Stimulated activated CD4-positive, alpha-beta T cell treated with anti-CD3 and anti-CD28 coated beads, TNF-alpha, amount 100 ng/mL, for 4 hours (primary cell): ENCODE results near the gene MYADM.
"Not testable (repeated sequence)": the region's sequence is repeated elsewhere in the genome, so short reads cannot be mapped to it uniquely, and the experiment has no call there.

Source experiments
- DNase-seq, 3 experiments: peaks; one replicate each; pipeline ENCODE4 v3.0.0-alpha.2; 2020; ENCODE audit warnings: low read depth in 3 of 3

The MYADM gene, protein sequence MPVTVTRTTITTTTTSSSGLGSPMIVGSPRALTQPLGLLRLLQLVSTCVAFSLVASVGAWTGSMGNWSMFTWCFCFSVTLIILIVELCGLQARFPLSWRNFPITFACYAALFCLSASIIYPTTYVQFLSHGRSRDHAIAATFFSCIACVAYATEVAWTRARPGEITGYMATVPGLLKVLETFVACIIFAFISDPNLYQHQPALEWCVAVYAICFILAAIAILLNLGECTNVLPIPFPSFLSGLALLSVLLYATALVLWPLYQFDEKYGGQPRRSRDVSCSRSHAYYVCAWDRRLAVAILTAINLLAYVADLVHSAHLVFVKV

DNA sequence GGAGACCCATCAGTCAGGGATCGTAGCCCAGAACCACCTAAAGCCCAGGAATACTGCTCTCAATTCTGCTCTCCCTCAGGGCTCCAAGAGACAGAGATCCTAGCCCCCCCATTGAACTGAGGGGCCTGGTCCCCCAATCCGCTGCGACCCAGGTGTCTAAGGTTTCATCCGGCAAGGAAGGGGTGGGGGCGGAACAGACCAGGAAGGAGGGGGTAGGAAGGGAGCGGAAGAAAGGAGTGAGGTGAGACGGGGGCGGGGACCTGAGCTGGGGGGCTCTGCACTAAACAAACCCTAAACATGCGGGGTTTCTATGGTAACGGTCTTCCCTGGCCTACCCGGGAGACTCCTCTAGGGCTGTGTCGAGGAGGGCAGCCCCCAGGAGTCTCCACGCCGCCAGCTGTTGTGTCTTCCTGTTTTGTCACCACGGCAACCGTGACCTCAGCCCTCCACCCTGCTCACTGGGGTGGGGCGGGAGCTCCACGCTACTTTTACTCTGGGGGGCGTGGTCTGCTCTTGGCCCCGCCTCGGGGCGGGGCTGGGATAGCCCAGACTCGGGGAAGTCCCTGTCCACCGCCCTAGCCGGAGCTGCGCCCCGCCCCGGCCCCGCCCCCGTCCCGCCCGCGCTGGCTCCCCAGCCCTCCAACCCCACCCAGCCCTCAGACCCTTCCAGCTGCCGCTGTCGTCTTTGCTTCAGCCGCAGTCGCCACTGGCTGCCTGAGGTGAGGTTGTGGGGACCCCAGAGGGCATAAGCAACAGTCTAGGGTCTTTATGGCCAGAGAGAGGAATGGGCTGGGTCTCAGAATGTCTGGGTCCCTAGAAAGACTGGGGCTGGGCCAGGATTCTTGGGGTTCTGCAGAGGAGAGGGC lies at the start of gene MYADM:
Gene MYADM (plus strand): TSS at position 659 of the 866 bp plus-strand sequence. CDS start 5,647 bp downstream, outside the sequence.
- DNase-seq, result peak; percentile 94 to 99 (median 99)

DNA sequence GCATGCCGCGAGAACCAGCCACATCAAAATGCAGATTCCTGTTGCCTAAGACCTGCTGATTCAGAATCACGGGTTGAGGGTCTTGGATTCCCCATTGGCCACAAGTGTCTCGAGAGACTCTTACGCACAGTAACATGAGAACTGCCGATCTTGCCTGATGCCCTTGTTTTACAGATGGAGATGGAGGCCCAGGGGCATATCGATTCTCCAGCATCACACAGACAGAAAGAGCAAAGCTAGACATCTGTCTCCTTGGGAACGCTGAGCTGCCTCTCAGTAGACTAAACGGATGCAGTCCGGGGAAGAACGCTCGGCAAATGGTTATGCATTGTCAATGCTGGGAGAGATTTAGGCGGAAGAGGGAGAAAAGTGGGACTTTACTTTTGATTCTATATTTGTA lies 48.9 kb upstream of the MYADM start:
- no peak for DNase-seq

DNA sequence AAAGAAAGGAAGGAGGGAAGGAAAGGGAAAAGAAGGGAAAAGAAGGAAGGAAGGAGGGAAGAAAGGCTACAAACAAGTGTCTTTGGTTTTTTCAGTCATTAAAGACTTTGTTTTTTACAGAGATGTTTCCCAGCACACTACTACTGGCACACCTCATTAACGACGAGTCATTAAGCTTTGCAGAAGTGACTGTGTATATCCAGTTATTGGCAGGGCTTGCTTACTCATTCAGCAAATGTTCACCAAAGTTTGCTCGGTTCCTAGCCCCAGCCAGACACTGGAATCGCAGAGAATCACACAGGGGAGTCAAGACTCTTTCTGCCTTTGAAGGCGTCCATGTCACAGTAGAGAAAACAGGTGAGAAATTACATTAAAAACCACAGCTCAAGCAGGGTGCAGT lies 47.8 kb upstream of the MYADM start:
- no peak for DNase-seq

DNA sequence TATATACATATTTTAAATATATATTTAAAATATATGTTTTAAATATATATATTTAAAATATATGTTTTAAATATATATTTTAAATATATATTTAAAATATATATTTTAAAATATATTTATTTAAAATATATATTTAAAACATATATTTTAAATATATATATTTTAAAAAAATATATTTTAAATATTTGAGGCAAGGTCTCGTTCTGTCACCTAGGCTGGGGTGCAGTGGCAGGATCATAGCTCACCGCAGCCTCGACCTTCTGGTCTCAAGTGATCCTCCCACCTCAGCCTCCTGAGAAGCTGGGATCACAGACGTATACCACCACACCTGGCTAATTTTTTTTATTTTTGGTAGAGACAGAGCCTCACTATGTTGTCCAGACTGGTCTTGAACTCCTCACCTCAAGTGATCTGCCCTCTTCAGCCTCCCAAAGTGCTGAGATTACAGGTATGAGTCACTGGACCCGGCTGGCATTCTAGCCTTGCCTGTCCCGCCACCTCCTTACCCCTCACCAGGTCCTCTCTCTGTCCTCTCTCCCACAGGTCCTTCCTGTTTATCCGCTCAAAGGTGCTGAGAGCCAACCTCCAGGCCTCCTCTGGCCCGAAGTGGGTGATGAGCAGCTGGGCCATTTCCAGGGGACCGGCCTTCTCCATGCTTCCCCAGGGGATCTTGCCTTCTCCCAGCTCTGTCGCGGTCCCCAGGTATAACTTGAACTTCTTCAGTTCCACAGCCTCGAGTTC lies 44.1 kb upstream of the MYADM start:
- DNase-seq, result no peak

DNA sequence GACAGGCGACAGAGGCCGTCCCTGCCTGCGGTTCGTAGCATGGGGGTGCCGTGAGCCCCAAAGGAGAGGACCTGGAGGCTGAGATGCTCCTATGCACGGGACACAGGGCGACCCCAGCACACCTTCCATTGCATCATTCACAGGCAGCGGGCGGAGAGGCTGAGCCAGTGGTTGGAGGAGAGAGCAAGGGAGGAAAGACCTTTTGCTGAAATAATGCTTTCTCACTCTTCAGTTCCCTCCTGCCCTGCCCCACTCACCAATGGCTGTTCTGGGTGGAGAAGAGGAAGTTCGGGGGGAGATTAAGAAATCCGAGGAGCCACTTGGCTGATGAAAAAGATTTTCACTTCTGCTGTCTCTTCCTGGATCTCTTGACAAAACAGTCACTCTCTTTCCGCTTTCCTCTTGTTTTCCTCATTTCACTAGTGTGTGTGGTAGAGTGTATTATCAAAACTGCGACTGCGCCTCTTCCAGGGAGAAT lies 43.5 kb upstream of the MYADM start, which contains the start of gene NLRP12:
Gene NLRP12 (minus strand): TSS at position 181 of the 478 bp plus-strand sequence. CDS start 140 bp downstream, at position 41.
- DNase-seq, result no peak

DNA sequence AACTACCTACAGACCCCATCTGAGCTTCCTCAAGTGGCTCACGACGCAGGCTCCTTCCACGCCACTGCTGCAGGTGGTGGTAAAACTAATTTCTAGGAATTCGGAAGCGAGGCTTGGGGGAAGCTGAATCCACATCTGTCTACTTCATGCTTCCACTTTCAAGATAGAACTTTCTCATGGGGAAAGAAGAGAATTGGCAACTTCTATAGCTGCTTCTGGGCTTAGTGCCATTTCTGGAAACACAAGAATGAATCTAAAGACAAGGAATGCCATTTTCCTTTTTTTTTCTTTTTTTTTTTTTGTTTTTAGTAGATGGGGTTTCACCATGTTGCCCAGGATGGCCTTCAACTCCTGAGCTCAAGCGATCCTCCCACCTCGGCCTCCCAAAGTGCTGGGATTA lies 40.8 kb upstream of the MYADM start:
- no peak for DNase-seq

DNA sequence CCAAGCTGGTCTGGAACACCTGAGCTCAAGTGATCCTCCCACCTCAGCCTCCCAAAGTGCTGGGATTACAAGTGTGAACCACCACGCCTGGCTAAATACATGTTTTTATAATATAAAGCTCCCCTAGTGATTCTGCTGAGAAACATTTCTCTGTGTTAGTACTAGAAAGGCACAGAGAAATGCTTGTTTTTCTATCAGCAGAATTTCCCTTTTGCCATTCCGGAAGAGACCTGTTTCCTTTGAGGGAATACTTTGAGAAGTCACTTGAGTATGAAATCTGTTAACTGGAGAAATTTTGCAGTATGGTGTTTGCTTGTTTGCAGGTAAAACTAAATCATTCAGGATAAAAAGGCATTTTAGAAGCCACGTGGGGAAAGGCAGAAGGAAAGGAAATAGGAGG lies 39.2 kb upstream of the MYADM start:
- no peak for DNase-seq

DNA sequence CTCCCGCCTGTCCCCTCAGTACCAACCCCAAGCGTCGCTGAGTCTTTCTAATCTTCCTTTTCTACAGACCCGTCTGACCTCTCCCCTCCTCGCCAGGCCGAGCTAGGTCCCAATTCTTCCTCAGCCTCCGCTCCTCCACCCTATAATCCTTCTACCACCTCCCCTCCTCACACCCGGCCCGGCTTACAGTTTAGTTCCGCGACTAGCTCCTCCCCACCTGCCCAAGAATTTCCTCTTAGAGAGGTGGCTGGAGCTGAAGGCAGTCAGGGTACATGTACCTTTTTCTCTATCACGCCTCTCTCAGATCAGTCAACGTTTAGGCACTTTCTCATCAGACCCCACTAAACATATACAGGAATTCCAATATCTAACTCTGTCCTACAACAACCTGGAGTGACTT lies 34.8 kb upstream of the MYADM start:
- not testable (repeated sequence) for DNase-seq

DNA sequence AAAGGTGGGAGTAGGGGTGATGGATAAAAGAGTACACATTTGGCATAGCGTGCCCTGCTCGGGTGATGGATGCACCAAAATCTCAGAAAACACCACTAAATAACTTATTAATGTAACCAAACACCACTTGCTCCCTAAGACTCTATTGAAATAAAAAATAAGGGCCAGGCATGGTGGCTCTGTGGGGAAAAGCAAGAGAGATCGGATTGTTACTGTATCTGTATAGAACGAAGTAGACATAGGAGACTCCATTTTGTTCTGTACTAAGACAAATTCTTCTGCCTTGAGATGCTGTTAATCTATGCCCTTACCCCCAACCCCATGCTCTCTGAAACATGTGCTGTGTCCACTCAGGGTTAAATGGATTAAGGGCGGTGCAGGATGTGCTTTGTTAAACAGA lies 29.2 kb upstream of the MYADM start:
- DNase-seq, result not testable (repeated sequence)

DNA sequence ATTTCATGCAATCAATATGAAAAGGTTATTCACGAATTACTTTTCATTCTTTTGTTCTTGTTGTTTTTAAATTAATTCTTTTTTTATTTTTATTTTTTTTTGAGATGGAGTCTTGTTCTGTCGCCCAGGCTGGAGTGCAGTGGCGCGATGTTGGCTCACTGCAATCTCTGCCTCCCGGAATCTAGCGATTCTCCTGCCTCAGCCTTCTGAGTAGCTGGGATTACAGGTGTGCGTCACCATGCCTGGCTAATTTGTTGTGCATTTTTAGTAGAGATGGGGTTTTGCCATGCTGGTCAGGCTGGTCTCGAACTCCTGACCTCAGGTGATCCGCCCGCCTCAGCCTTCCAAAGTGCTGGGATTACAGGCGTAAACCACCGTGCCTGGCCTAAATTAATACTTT lies 27.4 kb upstream of the MYADM start:
- DNase-seq, result not testable (repeated sequence)

DNA sequence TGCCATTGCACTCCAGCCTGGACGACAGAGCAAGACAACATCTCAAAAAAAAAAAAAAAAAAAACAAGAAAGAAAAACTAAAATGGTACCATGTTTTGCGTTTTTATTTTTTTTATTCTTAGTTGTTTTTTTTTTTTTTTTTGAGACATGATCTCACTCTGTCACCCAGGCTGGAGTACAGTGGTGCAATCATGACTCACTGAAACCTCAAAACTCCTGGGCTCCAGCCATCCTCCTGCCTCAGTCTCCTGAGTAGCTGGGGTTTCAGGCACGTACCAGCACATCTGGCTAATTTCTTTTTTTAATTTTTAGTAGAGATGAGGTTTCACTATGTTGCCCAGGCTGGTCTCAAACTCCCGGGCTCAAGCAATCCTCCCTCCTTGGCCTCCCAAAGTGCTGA lies 26.8 kb upstream of the MYADM start:
- DNase-seq, result not testable (repeated sequence)

DNA sequence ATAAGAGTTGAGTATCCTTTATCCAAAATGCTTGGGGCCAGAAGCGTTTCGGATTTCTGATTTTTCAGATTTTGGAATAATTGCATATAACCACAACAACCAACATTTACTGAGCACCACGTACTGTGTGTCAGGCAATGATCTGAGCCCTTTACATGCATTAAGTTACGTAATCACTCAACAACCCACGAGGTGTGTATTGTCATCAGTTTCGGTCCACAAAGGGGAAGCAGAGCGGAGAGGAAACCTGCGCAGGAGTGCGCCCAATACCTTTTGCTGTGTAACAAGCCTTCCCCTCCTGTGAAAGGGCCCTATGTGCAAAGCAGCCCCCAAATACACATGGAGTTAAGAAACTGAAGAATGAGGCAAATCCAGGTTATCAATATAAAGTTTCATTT lies 22.8 kb upstream of the MYADM start:
- no peak for DNase-seq

DNA sequence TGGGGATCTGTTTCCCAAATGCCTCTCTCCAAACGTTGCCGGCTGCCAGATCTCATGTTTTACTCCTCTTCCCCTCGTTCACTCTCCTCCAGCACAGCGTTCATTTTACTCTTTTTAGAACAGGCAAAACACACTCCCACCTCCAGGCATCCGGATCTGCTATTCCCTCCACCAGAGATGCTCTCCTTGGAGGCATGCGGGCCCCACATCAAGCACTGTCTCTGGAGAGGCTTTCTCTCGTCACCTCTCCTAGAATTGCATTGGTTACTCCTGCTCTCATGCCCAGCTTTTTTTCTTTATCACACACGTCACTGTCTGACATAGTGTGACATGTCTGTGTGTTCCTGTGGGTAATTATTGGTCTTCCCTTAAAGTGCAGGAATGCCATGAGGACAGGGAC lies 20.1 kb upstream of the MYADM start:
- DNase-seq, result no peak

DNA sequence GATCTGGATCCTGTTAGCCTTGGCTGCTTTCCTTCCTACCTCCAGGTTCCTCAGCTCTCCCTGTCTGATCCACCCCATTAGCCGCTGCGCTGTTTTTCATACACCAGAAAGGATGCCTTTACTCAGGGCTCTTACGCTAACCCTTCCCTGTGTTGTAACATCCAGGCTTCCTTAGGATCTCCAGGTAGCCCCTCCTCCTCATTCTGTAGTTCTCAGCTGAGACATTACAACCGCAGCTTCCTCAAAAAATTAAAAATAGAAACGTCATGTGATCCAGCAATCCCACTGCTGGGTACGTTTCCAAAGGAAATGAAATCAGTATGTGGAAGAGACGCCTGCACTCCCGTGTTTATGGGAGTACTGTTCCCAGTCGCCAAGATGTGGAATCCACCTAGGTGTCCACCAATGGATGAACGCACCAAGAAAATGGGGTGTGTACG lies 18.4 kb upstream of the MYADM start:
- DNase-seq, result no peak

DNA sequence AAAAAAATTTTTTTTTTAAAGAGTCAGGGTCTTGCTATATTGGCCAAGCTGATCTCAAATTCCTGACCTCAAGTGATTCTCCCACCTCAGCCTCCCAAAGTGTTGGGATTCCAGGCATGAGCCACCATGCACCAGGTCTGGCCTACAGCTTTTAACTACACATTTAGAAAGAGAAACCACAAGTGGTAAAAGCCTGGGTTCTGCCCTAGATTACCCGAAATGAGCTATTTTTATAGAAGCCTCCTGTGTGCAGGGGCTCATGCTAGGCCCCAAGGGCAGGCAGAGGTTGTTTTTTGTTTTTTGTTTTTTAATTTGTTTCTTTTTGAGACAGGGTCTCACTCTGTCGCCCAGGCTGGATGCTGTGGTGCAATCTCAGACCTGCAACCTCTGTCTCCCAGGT lies 14.0 kb upstream of the MYADM start:
- DNase-seq, result no peak

DNA sequence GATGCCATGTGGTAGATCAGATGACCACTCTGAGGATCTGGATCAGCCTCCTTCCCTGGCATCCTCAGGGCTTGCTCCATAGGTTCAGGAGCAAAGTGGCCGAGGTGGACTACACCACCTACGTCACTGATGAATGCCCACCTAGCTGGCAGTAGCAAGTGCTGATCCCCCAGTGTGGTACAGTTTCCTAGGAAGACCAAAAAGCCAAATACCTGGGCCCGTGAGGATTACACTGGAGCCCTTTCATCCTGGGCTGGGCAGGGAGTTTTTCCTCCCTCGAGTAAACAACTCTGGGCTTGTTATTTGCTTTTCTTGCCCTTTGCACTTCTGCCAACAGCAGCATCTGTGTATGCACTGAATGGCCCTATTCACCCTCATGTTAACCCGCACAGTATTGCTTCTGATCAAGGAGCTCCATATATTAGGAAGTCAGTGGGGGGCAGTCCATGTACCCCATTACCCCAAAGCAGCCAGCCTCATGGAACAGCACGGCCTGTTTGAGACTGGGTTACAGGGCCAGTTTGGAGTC lies 3.3 kb upstream of the MYADM start:
- DNase-seq, result no peak

DNA sequence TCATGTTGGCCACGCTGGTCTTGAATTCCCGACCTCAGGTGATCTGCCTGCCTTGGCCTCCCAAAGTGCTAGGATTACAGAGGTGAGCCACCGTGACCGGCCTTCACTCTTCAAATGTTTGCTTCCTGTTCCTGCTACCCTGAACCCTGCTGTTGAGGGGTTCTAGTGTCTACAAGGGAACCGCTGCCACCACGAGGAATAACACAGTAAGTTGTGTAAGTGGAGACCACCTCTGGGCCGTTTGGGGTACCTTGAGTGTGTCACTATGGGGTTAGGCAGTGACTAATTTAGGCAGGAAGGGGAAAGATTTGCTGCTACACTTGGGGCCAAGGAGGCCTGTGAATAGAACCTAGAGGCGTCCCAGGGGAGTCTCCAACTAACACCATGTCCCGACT lies 2.2 kb upstream of the MYADM start:
- DNase-seq, result no peak

DNA sequence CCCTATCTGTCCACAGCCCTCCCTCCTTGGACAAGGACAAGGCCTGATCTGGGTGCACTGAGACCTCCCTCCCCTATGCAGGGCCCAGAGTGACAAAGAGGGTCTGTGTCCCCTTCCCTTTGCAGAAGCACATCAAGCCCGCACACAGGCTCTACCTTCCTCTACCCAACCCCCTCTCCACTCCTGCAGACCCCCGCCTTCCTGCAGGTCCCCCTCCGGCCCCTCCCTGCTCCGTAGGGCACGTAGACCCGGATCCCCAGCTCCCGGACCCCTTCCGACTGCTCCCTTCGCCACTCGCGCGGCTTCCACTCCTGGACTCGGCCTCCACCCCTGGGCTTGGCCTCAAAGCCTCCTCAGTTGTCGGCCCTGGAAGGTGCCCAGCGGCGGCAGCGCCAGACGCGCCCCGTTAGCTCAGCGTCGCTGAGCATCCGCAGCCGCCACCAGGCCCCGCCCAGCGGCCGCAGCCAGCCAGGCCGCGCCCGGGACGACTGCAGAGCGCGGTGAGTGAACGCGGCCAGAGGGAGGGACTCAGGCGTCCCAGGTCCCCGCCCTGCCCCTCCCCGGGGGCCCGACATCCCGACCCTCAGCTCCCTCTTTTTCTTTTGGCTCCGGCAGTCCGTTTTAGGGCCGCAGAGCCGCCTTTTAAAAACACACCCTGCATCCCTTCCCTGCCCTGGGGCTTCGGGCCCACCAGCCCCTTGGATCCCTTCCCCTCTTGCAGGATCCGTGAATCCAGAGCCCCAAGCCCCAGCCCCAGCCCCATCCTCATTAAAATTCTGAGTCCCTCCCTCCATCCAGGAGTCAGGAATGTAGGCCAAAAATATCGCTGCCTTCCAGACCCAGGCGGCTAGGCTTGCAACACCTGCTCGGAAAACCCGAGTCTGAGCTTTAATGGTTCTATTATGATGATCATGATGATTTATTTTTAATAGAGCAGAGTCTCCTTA lies 1.5 kb upstream of the MYADM start:
- peak in 2 of 3 experiments; percentile 20 to 31 for DNase-seq

DNA sequence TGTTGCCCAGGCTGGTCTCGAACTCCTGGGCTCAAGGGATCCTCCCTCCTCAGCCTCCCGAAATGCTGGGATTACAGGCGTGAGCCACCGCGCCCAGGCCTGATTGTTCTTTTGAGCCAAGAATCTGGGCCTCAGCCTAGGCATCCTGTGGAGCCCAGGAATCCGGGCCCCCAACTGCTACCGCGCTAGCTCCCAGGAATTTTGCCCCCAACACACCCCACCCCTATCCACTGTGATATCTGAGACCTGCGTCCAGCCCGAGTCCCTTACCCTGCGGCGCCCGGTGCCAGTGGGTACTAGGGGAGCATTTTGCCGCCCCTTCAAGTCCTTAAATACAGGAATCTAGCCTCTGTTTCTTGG lies 838 bp upstream of the MYADM start:
- DNase-seq, result no peak

DNA sequence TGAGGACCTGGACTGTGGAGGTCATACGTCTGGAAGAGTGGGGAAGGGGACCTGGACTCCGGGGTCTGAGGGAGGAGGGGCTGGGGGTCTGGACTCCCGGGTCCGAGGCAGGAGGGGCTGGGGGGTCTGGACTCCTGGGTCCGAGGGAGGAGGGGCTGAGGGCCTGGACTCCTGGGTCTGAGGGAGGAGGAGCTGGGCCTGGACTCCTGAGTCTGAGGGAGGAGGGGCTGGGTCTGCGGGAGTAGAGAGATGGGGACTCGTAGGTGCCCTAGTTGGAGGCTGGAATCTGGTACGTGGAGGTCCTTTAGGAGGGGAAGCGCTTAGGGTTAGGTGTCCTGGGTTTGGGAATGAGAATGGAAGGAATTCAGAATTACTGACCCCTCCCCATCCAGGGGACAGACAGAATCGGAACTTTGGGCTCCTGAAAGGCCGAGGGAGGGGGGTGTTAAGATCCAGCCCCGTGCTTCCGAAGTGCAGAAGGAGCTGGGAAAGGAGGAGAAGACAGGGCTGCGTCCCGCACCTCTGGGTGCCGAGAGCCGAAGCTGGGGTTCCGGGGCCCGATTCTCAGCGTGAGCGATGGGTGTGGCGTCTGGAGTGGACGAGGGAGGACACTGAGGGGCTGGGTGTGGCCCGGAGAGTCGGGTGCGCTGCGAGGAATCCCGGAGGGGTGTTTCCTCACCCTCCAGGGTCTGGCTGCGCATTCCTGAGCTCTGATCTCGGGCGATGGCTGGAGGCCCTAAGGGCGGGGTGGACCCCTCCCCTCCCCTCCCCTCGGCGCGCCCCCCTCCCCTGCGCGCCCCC lies 608 bp downstream of the MYADM start:
- no peak for DNase-seq
